K562 treated with DMSO at 1 percent for 24 hours (cell line): ENCODE measurements around the gene CPNE7. TPM values are rescaled to one million over a fixed set of nuclear protein-coding genes. Genes with fewer than 3 reads are reported as not detected.

ENCODE experiments used
- total RNA-seq: library from RNA; unstranded; fragments of 300-600 nt; gene quantifications from 2 replicates; pipeline ENCODE4 v1.2.3, GENCODE V29; 2022; ENCODE audit warnings: low read depth; ENCODE audit not compliant: insufficient read depth

The CPNE7 gene
- total RNA-seq: 2.4 and 4.2 TPM in 2 replicates

GRCh38 chr16:89575247-89576152, at the start of gene CPNE7:
Gene CPNE7 (plus strand): TSS chr16:89575758. CDS start chr16:89575898, 140 bp downstream.

GRCh38 chr16:89560378-89561141, 15.0 kb upstream of the CPNE7 start, which contains the start of gene RPL13:
Gene RPL13 (plus strand): TSS chr16:89560682. CDS start chr16:89560960, 278 bp downstream.

GRCh38 chr16:89613231-89613953, 37.8 kb downstream of the CPNE7 start, which contains the start of gene DPEP1:
Gene DPEP1 (plus strand): TSS chr16:89613642. CDS start chr16:89630411, 16,769 bp downstream.

Other genes starting within 250 kb of the CPNE7 start
- 112 and 116 TPM in 2 replicates for gene ANKRD11, start 85.2 kb upstream of the CPNE7 start, total RNA-seq
- 67.3 and 86.4 TPM in 2 replicates for gene SPG7, start 67.4 kb upstream of the CPNE7 start, total RNA-seq
- 12,285 and 13,919 TPM in 2 replicates for gene RPL13, start 15.1 kb upstream of the CPNE7 start, total RNA-seq
- 1.6 TPM in 1 of 2 replicates, not detected in the other for gene DPEP1, start 37.9 kb downstream of the CPNE7 start, total RNA-seq
- gene CHMP1A, start 82.0 kb downstream of the CPNE7 start, total RNA-seq: 94.2 and 99.1 TPM in 2 replicates
- 9.0 and 9.8 TPM in 2 replicates for gene SPATA33, start 82.1 kb downstream of the CPNE7 start, total RNA-seq
- 25.9 and 38.1 TPM in 2 replicates for gene CDK10, start 110.9 kb downstream of the CPNE7 start, total RNA-seq
- gene SPATA2L, start 125.9 kb downstream of the CPNE7 start, total RNA-seq: 28.2 and 29.0 TPM in 2 replicates
- 22.4 and 26.3 TPM in 2 replicates for gene VPS9D1, start 145.1 kb downstream of the CPNE7 start, total RNA-seq
- 19.5 and 21.9 TPM in 2 replicates for gene ZNF276, start 145.8 kb downstream of the CPNE7 start, total RNA-seq
- 34.8 and 36.8 TPM in 2 replicates for gene FANCA, start 240.9 kb downstream of the CPNE7 start, total RNA-seq